SK-N-SH treated with all-trans-retinoic acid at 6 μM for 48 hours (cell line): ENCODE measurements around the gene SETD1A.

ENCODE experiments used
- ATAC-seq: fragments of 200-7000 bp; cut with Tn5 transposase; 3 replicates; pipeline ENCODE4 v1.9.1; 2020; ENCODE audit warnings: mild to moderate bottlenecking, moderate library complexity
- ARNTL ChIP-seq: fragments of 450-650 bp; formaldehyde crosslinking; IDR thresholded peaks from 2 replicates; pipeline ENCODE4 v1.5.0; 2020; ENCODE audit warnings: low read depth, mild to moderate bottlenecking, moderate library complexity, borderline replicate concordance
- BACH2 ChIP-seq: fragments of 250-450 bp; sonication (Bioruptor Pico); IDR thresholded peaks from 2 replicates; pipeline ENCODE4 v1.9.0; 2021; ENCODE audit warnings: mild to moderate bottlenecking, borderline replicate concordance
- CREB5 ChIP-seq: fragments of 250-450 bp; sonication (Bioruptor Pico); IDR thresholded peaks from 2 replicates; pipeline ENCODE4 v1.5.1; 2020; ENCODE audit warnings: low read depth, mild to moderate bottlenecking, moderate library complexity
- CSDC2 ChIP-seq: fragments of 250-450 bp; sonication (Bioruptor Pico); IDR thresholded peaks from 2 replicates; pipeline ENCODE4 v1.5.0; 2020; ENCODE audit warnings: mild to moderate bottlenecking, moderate library complexity
- CSRNP3 ChIP-seq: fragments of 250-450 bp; sonication (Bioruptor Pico); IDR thresholded peaks from 2 replicates; pipeline ENCODE4 v1.5.1; 2021; ENCODE audit warnings: mild to moderate bottlenecking, moderate library complexity
- GLIS3 ChIP-seq: fragments of 250-450 bp; sonication (Bioruptor Pico); IDR thresholded peaks from 2 replicates; pipeline ENCODE4 v1.5.0; 2020; ENCODE audit warnings: mild to moderate bottlenecking, moderate library complexity
- ISL1 ChIP-seq: fragments of 250-450 bp; sonication (Bioruptor Pico); IDR thresholded peaks from 2 replicates; pipeline ENCODE4 v2.1.2; 2022; ENCODE audit warnings: mild to moderate bottlenecking, moderate library complexity
- PATZ1 ChIP-seq: fragments of 250-450 bp; sonication (Bioruptor Pico); IDR thresholded peaks from 2 replicates; pipeline ENCODE4 v1.8.0; 2020; ENCODE audit warnings: mild to moderate bottlenecking, moderate library complexity, borderline replicate concordance
- POU6F1 ChIP-seq: fragments of 250-450 bp; sonication (Bioruptor Pico); IDR thresholded peaks from 2 replicates; pipeline ENCODE4 v1.8.0; 2021; ENCODE audit warnings: low read depth, mild to moderate bottlenecking, moderate library complexity, borderline replicate concordance
- PPARA ChIP-seq: fragments of 250-450 bp; sonication (Bioruptor Pico); IDR thresholded peaks from 2 replicates; pipeline ENCODE4 v1.5.0; 2020; ENCODE audit warnings: mild to moderate bottlenecking, borderline replicate concordance
- SNAI2 ChIP-seq: fragments of 250-450 bp; sonication (Bioruptor Pico); IDR thresholded peaks from 2 replicates; pipeline ENCODE4 v1.5.0; 2020; ENCODE audit warnings: mild to moderate bottlenecking, moderate library complexity
- TCF4 ChIP-seq: fragments of 250-450 bp; sonication (Bioruptor Pico); IDR thresholded peaks from 2 replicates; pipeline ENCODE4 v1.8.0; 2021; ENCODE audit warnings: mild to moderate bottlenecking, moderate library complexity, borderline replicate concordance
- TOX ChIP-seq: fragments of 250-450 bp; sonication (Bioruptor Pico); IDR thresholded peaks from 2 replicates; pipeline ENCODE4 v1.8.0; 2021; ENCODE audit warnings: mild to moderate bottlenecking, moderate library complexity, borderline replicate concordance
- TSHZ2 ChIP-seq: fragments of 250-450 bp; sonication (Bioruptor Pico); IDR thresholded peaks from 2 replicates; pipeline ENCODE4 v1.5.0; 2020; ENCODE audit warnings: mild to moderate bottlenecking, moderate library complexity
- ZC3H10 ChIP-seq: fragments of 250-450 bp; sonication (Bioruptor Pico); IDR thresholded peaks from 2 replicates; pipeline ENCODE4 v1.5.1; 2021; ENCODE audit warnings: mild to moderate bottlenecking, moderate library complexity
- ZFP30 ChIP-seq: fragments of 450-650 bp; formaldehyde crosslinking; IDR thresholded peaks from 2 replicates; pipeline ENCODE4 v1.5.0; 2022; ENCODE audit warnings: mild to moderate bottlenecking, moderate library complexity
- ZNF565 ChIP-seq: fragments of 450-650 bp; formaldehyde crosslinking; conservative IDR thresholded peaks from 2 replicates; pipeline ENCODE4 v1.5.0; 2020; ENCODE audit warnings: low read depth, mild to moderate bottlenecking, moderate library complexity
- ZNF70 ChIP-seq: fragments of 450-650 bp; formaldehyde crosslinking; IDR thresholded peaks from 2 replicates; pipeline ENCODE4 v1.5.0; 2020; ENCODE audit warnings: mild to moderate bottlenecking, moderate library complexity
- ZNF8 ChIP-seq: fragments of 450-650 bp; formaldehyde crosslinking; IDR thresholded peaks from 2 replicates; pipeline ENCODE4 v1.5.0; 2020; ENCODE audit warnings: mild to moderate bottlenecking, moderate library complexity

Gene SETD1A

GRCh38 chr16:30983289-30983889 lies 25.8 kb downstream of the SETD1A start:
- no peak for TF ChIP-seq BACH2 (CRISPR knock-in tag)
- no peak for TF ChIP-seq ZNF565
- TF ChIP-seq ARNTL (CRISPR knock-in tag) = no peak
- TF ChIP-seq PPARA (CRISPR knock-in tag) = no peak
- TF ChIP-seq CSRNP3 (CRISPR knock-in tag) = no peak
- TF ChIP-seq ISL1 (CRISPR knock-in tag) = no peak
- TF ChIP-seq ZNF8 (CRISPR knock-in tag) = no peak
- no peak for TF ChIP-seq ZNF70 (CRISPR knock-in tag)
- no peak for TF ChIP-seq ZFP30
- TF ChIP-seq POU6F1 = no peak
- no peak for TF ChIP-seq CSDC2
- no peak for ATAC-seq

DNA sequence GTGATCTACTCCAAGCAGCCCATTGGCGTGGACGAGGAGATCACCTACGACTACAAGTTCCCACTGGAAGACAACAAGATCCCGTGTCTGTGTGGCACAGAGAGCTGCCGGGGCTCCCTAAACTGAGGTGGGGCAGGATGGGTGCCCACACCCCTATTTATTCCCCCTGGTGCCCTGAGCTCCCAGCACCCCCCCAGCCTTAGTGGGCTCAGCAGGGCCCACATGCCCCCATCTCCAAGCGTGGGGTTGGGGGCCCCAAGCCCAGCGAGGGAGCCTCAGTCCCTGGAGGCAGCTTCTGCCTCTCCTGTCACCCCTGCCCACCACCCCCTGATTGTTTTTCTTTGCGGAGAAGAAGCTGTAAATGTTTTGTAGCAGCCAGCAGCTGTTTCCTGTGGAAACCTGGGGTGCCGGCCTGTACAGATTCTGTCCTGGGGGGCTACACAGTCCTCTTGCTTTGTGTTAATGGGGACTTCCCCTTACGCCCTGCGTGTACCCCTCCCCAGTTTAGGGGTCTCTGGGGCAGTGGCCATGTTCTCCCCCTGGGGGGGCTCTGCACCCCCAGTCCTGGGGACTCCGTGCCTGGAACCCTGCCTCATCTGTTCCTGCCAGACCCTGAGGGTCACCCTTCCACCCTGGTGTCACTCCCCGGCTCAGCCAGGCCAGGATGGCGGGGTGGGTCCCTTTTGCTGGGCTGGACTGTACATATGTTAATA lies 26.5 kb downstream of the SETD1A start:
- ATAC-seq = peak; percentile 2; the same call in 1 of the 3 replicates
- TF ChIP-seq ZNF70 (CRISPR knock-in tag) (no peak), ARNTL (CRISPR knock-in tag) (no peak), GLIS3 (CRISPR knock-in tag) (no peak), SNAI2 (no peak), ZNF8 (CRISPR knock-in tag) (no peak), PATZ1 (no peak), ZC3H10 (CRISPR knock-in tag) (no peak), TOX (CRISPR knock-in tag) (no peak), TSHZ2 (CRISPR knock-in tag) (no peak), TCF4 (CRISPR knock-in tag) (no peak)

DNA sequence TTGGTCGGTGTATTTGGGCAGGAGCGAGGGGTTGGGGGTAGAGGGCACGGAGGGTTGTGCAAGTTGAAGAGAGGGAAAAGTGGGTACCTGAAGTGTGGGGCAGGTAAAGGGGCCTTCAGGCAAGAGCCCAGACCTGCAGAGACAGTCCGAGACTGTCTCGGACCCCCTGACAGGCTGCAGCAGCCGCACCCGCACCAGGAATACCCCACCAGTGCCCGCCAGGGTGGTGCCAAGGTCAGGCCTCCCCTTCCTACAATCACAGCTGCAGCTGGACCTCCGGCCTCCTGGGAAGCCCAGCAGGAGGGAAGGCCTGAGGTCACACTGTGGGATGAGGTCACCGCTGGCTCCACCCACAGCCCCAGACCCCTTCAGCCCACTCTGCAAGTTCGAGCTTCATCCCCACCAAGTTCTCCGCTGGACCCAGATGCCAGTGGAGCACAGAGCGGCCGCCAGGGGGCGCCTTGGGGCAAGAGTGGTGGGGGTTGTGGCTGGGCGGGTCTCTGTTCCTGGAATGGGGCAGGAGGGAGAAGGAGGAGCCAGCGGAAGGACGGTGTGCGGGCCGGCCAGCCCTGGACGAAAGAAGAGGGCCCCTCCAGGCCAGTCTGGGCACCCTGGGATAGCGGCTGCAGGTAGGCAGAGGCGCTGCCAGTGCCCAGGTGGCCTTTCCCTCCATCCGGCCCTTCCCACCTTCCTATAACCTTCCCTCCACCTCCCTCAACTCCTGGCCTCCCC lies 27.3 kb downstream of the SETD1A start, which contains the start of gene HSD3B7:
HSD3B7 (plus strand) TSS at position 539 of the 732 bp plus-strand sequence. CDS start 452 bp downstream, outside the sequence.
- 0 out of 2 replicates have a peak, but pooled peaks have one; percentile 40 for TF ChIP-seq ZC3H10 (CRISPR knock-in tag)
- TF ChIP-seq CREB5 = no peak
- TF ChIP-seq, all 23 proteins: peak for 1
- peak; percentile 90 for ATAC-seq
